Measurements from ENCODE around the gene PFDN1.
"Not testable (repeated sequence)": the region's sequence is repeated elsewhere in the genome, so short reads cannot be mapped to it uniquely, and the experiment has no call there.

Gene PFDN1

GRCh38 chr5:140207250-140207964 lies 95.5 kb downstream of the PFDN1 start:
- no peak for DNase-seq

- no peak for DNase-seq
Observed at GRCh38 chr5:140205952-140206351, 96.9 kb downstream of the PFDN1 start.

- DNase-seq, result no peak
Observed at GRCh38 chr5:140205216-140205615, 97.7 kb downstream of the PFDN1 start.

GRCh38 chr5:140202610-140203009 lies 100.3 kb downstream of the PFDN1 start:
- DNase-seq, result no peak

GRCh38 chr5:140202078-140202477 lies 100.8 kb downstream of the PFDN1 start:
- DNase-seq, result no peak

- DNase-seq, result not testable (repeated sequence)
Observed at GRCh38 chr5:140198915-140199314, 104.0 kb downstream of the PFDN1 start.

GRCh38 chr5:140197023-140197422 lies 105.9 kb downstream of the PFDN1 start:
- DNase-seq, result no peak

- DNase-seq, result no peak
Observed at GRCh38 chr5:140196115-140196814, 106.6 kb downstream of the PFDN1 start.
